ENCODE results near the gene ATP6V1C2.

- TF ChIP-seq, protein P1, sequence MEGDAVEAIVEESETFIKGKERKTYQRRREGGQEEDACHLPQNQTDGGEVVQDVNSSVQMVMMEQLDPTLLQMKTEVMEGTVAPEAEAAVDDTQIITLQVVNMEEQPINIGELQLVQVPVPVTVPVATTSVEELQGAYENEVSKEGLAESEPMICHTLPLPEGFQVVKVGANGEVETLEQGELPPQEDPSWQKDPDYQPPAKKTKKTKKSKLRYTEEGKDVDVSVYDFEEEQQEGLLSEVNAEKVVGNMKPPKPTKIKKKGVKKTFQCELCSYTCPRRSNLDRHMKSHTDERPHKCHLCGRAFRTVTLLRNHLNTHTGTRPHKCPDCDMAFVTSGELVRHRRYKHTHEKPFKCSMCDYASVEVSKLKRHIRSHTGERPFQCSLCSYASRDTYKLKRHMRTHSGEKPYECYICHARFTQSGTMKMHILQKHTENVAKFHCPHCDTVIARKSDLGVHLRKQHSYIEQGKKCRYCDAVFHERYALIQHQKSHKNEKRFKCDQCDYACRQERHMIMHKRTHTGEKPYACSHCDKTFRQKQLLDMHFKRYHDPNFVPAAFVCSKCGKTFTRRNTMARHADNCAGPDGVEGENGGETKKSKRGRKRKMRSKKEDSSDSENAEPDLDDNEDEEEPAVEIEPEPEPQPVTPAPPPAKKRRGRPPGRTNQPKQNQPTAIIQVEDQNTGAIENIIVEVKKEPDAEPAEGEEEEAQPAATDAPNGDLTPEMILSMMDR (IDR thresholded peaks at IDR 0.05) = no peak
- no peak for TF ChIP-seq ZFX (IDR thresholded peaks at IDR 0.05; ENCODE audit: borderline replicate concordance)
Measured at GRCh38 chr2:10830641-10831399, 109.4 kb downstream of the ATP6V1C2 start.
